Breast epithelium (tissue), 4 donors: ENCODE measurements around the gene AKAP9. TPM values are rescaled to one million over a fixed set of nuclear protein-coding genes. Genes with fewer than 3 reads are reported as not detected.

ENCODE experiments used
- DNase-seq, 2 donors: peaks; one replicate each; pipeline ENCODE4 v3.0.0-alpha.2; 2019; ENCODE audit warnings: low spot score in 2 of 2
- H3K27ac ChIP-seq, 2 donors: fragments of 200-600 bp; sonication (generic) in 1 of 2; one replicate each; pipeline ENCODE4 v1.5.1; 2016 to 2019; ENCODE audit warnings: mild to moderate bottlenecking in 1 of 2
- H3K27me3 ChIP-seq, 2 donors: fragments of 200-600 bp; sonication (generic) in 1 of 2; one replicate each; pipeline versions ENCODE4 v1.5.1 to v1.6.0; 2017 to 2019; ENCODE audit warnings: control low read depth in 1 of 2, mild to moderate bottlenecking in 1 of 2
- H3K36me3 ChIP-seq: fragments of 200-600 bp; one replicate; pipeline ENCODE4 v1.5.1; 2019
- H3K4me1 ChIP-seq, 2 donors: fragments of 200-600 bp; sonication (generic); one replicate each; pipeline ENCODE4 v1.5.1; 2016 to 2019; ENCODE audit warnings: control low read depth in 1 of 2
- H3K4me3 ChIP-seq, 3 donors: fragments of 200-600 bp; sonication (generic); 1 replicate in 2 of 3; 2 replicates in 1 of 3; pipeline ENCODE4 v1.5.1; 2016 to 2019; ENCODE audit warnings: mild to moderate bottlenecking in 3 of 3, moderate library complexity in 2 of 3
- H3K9me3 ChIP-seq, 2 donors: fragments of 200-600 bp; sonication (generic) in 1 of 2; one replicate each; pipeline ENCODE4 v1.5.1; 2016 to 2019; ENCODE audit warnings: control low read depth in 1 of 2
- CTCF ChIP-seq, 3 donors: fragments of 450-650 bp; IDR thresholded peaks; one replicate each; pipeline ENCODE4 v1.5.1; 2016 to 2017; ENCODE audit warnings: antibody characterized with exemption in 3 of 3, mild to moderate bottlenecking in 3 of 3, moderate library complexity in 3 of 3
- POLR2A ChIP-seq: fragments of 450-650 bp; IDR thresholded peaks from one replicate; pipeline ENCODE4 v1.6.1; 2016; ENCODE audit warnings: antibody characterized with exemption, mild to moderate bottlenecking, moderate library complexity
- POLR2AphosphoS5 ChIP-seq, 3 donors: sonication (generic); formaldehyde crosslinking; IDR thresholded peaks; one replicate each; pipeline ENCODE4 v1.6.1; 2017; ENCODE audit warnings: antibody characterized with exemption in 3 of 3
- intact Hi-C: fragments of 100-400 bp; cut with DNase I; formaldehyde crosslinking; loops from one replicate; pipeline ENCODE4 v1.15.1; 2023; ENCODE audit warnings: low total_unique reads
- total RNA-seq, 3 donors: library from RNA; depleted of rRNA; stranded (reverse); fragments of >200 nt; gene quantifications; one replicate each; pipeline ENCODE4 v1.1.0, GENCODE V29; 2016

AKAP9 gene
- total RNA-seq, 3 donors from 2014 or later: 73.3 to 193 (median 124) TPM

- TF ChIP-seq CTCF (IDR thresholded peaks at IDR 0.05) (no peak), POLR2A (no peak), POLR2AphosphoS5 (IDR thresholded peaks at IDR 0.05) (no peak)
- H3K36me3 ChIP-seq: no peaks in the 10 kb centered on the region
- no peak overlapping the region for H3K27ac ChIP-seq
- no peaks in the 10 kb centered on the region for H3K9me3 ChIP-seq
- H3K27me3 ChIP-seq: no peaks in the 10 kb centered on the region
- DNase-seq: no peak
- no peak overlapping the region for H3K4me3 ChIP-seq
- H3K4me1 ChIP-seq: no peaks in the 10 kb centered on the region
- intact Hi-C loops: loop anchor here (10.0 kb wide), 1 partner anchor 186 kb away; the partner anchor contains the start of gene AKAP9
Observed at GRCh38 chr7:92131093-92131492, 190.4 kb downstream of the AKAP9 start.

DNA sequence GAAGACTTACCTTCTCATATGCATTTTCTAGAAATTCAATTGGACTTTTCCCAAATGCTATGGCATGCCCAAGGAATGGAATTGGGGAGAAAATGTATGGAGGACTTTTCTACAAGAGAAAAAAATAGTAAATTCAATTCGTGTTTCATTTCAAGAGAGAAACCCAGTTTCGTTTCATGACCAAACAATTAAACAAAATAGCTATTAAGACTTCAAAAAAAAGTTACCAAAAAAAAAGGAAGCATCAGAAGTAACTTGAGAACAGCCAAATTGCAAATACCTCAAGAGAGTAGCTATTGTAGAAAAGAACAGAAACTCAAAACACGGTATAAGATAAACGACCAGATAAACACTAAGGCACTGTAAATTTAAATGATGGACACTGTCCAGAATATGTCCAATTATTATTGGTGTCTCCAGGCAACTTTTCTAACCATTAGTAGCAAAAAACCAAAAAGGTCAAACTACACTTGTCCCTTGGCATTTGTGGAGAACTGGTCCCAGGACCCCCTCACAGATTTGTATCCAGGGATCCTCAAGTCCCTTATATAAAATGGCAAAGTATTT lies 191.2 kb downstream of the AKAP9 start:
- DNase-seq: no peak
- intact Hi-C loops: loop anchor here (10.0 kb wide), 1 partner anchor 187 kb away; the partner anchor contains the start of gene AKAP9
- TF ChIP-seq CTCF (IDR thresholded peaks at IDR 0.05) (no peak), POLR2A (no peak), POLR2AphosphoS5 (IDR thresholded peaks at IDR 0.05) (no peak)
- Histone ChIP-seq H3K27me3 (no peaks in the 10 kb centered on the region), H3K9me3 (no peaks in the 10 kb centered on the region), H3K4me3 (no peak overlapping the region), H3K4me1 (no peaks in the 10 kb centered on the region), H3K27ac (no peak overlapping the region), H3K36me3 (no peaks in the 10 kb centered on the region)

- intact Hi-C loops: loop anchor here (10.0 kb wide), 1 partner anchor 188 kb away; the partner anchor contains the start of gene AKAP9
- DNase-seq: no peak
- Histone ChIP-seq H3K9me3 (no peaks in the 10 kb centered on the region), H3K4me3 (peak overlapping the region; percentile 84 to 95 (median 84)), H3K36me3 (no peaks in the 10 kb centered on the region), H3K27me3 (no peaks in the 10 kb centered on the region), H3K27ac (peak overlapping the region; percentile 97 to 98), H3K4me1 (no peaks in the 10 kb centered on the region)
- no peak for TF ChIP-seq CTCF (IDR thresholded peaks at IDR 0.05)
- TF ChIP-seq POLR2A: no peak
- TF ChIP-seq POLR2AphosphoS5 (IDR thresholded peaks at IDR 0.05): no peak
Observed at GRCh38 chr7:92133133-92133736, 192.6 kb downstream of the AKAP9 start.

GRCh38 chr7:92133737-92134270 lies 193.1 kb downstream of the AKAP9 start:
- H3K27me3 ChIP-seq: no peaks in the 10 kb centered on the region
- H3K27ac ChIP-seq: peak overlapping the region; percentile 97 to 98
- H3K36me3 ChIP-seq: no peaks in the 10 kb centered on the region
- DNase-seq: peak; percentile 47 to 61
- H3K4me1 ChIP-seq: no peaks in the 10 kb centered on the region
- intact Hi-C loops: loop anchor here (10.0 kb wide), 1 partner anchor 189 kb away; the partner anchor contains the start of gene AKAP9
- no peaks in the 10 kb centered on the region for H3K9me3 ChIP-seq
- H3K4me3 ChIP-seq: peak overlapping the region; percentile 84 to 95 (median 84)
- no peak for TF ChIP-seq POLR2A
- TF ChIP-seq CTCF (IDR thresholded peaks at IDR 0.05): peak; percentile 77 to 85 (median 79)
- no peak for TF ChIP-seq POLR2AphosphoS5 (IDR thresholded peaks at IDR 0.05)
